Spleen (tissue), 11 donors: ENCODE results near the gene NMNAT2. TPM values are rescaled to one million over a fixed set of nuclear protein-coding genes. Genes with fewer than 3 reads are reported as not detected.

Experiments
- DNase-seq: peaks from one replicate; pipeline ENCODE4 v3.0.0-alpha.2; 2020
- H3K27ac ChIP-seq, 8 donors: fragments of 200-600 bp; sonication (generic) in 7 of 8; 1 replicate in 4 of 8; 2 replicates in 4 of 8; pipeline versions ENCODE4 v1.5.0 to v1.8.0; 2016 to 2021; ENCODE audit warnings: inconsistent platforms in 4 of 8, mild to moderate bottlenecking in 4 of 8, moderate library complexity in 1 of 8
- H3K27me3 ChIP-seq, 7 donors: fragments of 200-600 bp; sonication (generic) in 6 of 7; replicated peaks in 1 of 7; 1 replicate in 4 of 7; 2 replicates in 3 of 7; pipeline versions ENCODE4 v1.5.0 to v1.8.0; 2016 to 2021; ENCODE audit warnings: inconsistent platforms in 3 of 7, mild to moderate bottlenecking in 1 of 7
- H3K36me3 ChIP-seq, 6 donors: fragments of 200-600 bp; sonication (generic) in 5 of 6; 1 replicate in 4 of 6; 2 replicates in 2 of 6; pipeline versions ENCODE4 v1.5.0 to v1.8.0; 2016 to 2021; ENCODE audit warnings: inconsistent platforms in 2 of 6
- H3K4me1 ChIP-seq, 6 donors: fragments of 200-600 bp; sonication (generic) in 5 of 6; 1 replicate in 3 of 6; 2 replicates in 3 of 6; pipeline versions ENCODE4 v1.5.0 to v1.8.0; 2016 to 2021; ENCODE audit warnings: inconsistent platforms in 3 of 6
- H3K4me3 ChIP-seq, 8 donors: fragments of 200-600 bp; sonication (generic) in 7 of 8; 1 replicate in 4 of 8; 2 replicates in 4 of 8; pipeline versions ENCODE4 v1.5.0 to v1.8.0; 2016 to 2021; ENCODE audit warnings: inconsistent platforms in 4 of 8, mild to moderate bottlenecking in 4 of 8, moderate library complexity in 2 of 8
- H3K9me3 ChIP-seq, 8 donors: fragments of 200-600 bp; sonication (generic) in 7 of 8; 1 replicate in 4 of 8; 2 replicates in 4 of 8; pipeline versions ENCODE4 v1.5.0 to v1.8.0; 2016 to 2021; ENCODE audit warnings: inconsistent platforms in 4 of 8
- CTCF ChIP-seq, 11 experiments: fragments of 200-600 bp in 7 of 11; fragments of 450-650 bp in 4 of 11; sonication (generic) in 4 of 11; IDR thresholded peaks in 8 of 11; conservative IDR thresholded peaks in 3 of 11; 1 replicate in 7 of 11; 2 replicates in 4 of 11; pipeline versions ENCODE4 v1.4.0 to v1.8.0; 2016 to 2021; ENCODE audit warnings: antibody characterized with exemption in 11 of 11, inconsistent platforms in 4 of 11, mild to moderate bottlenecking in 1 of 11
- POLR2A ChIP-seq, 3 donors: fragments of 450-650 bp; IDR thresholded peaks; one replicate each; pipeline ENCODE4 v1.5.1; 2017; ENCODE audit warnings: antibody characterized with exemption in 3 of 3, mild to moderate bottlenecking in 1 of 3
- POLR2AphosphoS5 ChIP-seq, 3 donors: sonication (generic); formaldehyde crosslinking; IDR thresholded peaks; one replicate each; pipeline ENCODE4 v1.5.1; 2017; ENCODE audit warnings: antibody characterized with exemption in 3 of 3
- WGBS, 5 donors: extraction: QIAGEN DNeasy Blood & Tissue Kit in 3 of 5; methylation state at CpG; one replicate each; pipeline versions ENCODE4 v1.1.5 to v1.1.7; 2013 to 2018; 5-methylcytosine and 5-hydroxymethylcytosine counted together
- intact Hi-C: fragments of 100-400 bp; cut with DNase I; formaldehyde crosslinking; loops from one replicate; pipeline ENCODE4 v1.15.0; 2023; ENCODE audit warnings: low total_unique reads
- polyA plus RNA-seq, 3 donors: library from polyadenylated mRNA; stranded (reverse); fragments of 200-250 nt; gene quantifications; one replicate each; pipeline ENCODE4 v1.2.1, GENCODE V29; 2013
- total RNA-seq, 7 donors: library from RNA; depleted of rRNA in 3 of 7; stranded (reverse); fragments of >200 nt in 3 of 7; fragmentation: NEBNext Ultra II Directional in 4 of 7; extraction: Animal tissue kit (Norgen Biotek cat#: 25700) in 4 of 7; gene quantifications; one replicate each; pipeline versions ENCODE4 v1.1.0 to v1.2.1, GENCODE V29; 2016 to 2021
- donor health status: healthy with polysubstance abuse.
- donor health status: DM: no; HTN: no; CAD: no; lungs with moderate emphysema.
- donor health status: DM: no; HTN: no; CAD: no.
- donor health status: Bipolar disorder and iron deficiency.
- donor health status: healthy.
- donor health status: DM: no; HTN: no; CAD: no.
- donor health status: DM: yes; HTN: yes; CAD: no.

Gene NMNAT2
- total and polyA plus RNA-seq, 10 donors: 0.05 to 1.7 (median 0.17) TPM

GRCh38 chr1:183295521-183295920 is 122.7 kb downstream of the NMNAT2 start:
- Histone ChIP-seq H3K36me3 (no peaks in the 10 kb centered on the region), H3K27me3 (peaks cover 0 to 4% (median 0%) of the 10 kb centered on the region in 7 donors), H3K27ac (no peak overlapping the region), H3K4me1 (no peaks in the 10 kb centered on the region), H3K4me3 (no peak overlapping the region), H3K9me3 (no peaks in the 10 kb centered on the region)
- intact Hi-C loops: no loop called here
- 65 to 79% (median 71%) methylated on average over 5 of the region's 5 CpGs for WGBS, 5 donors
- no peak for DNase-seq
- TF ChIP-seq POLR2A (IDR thresholded peaks at IDR 0.05) (no peak), CTCF (IDR thresholded peaks at IDR 0.05 in 8 of 11, conservative IDR thresholded peaks at IDR 0.05 in 3 of 11) (no peak), POLR2AphosphoS5 (IDR thresholded peaks at IDR 0.05) (no peak)

GRCh38 chr1:183293876-183294275 is 124.3 kb downstream of the NMNAT2 start:
- Histone ChIP-seq H3K27ac (no peak overlapping the region), H3K4me1 (no peaks in the 10 kb centered on the region), H3K36me3 (no peaks in the 10 kb centered on the region), H3K27me3 (peaks cover 0 to 4% (median 0%) of the 10 kb centered on the region in 7 donors), H3K4me3 (no peak overlapping the region), H3K9me3 (no peaks in the 10 kb centered on the region)
- intact Hi-C loops: no loop called here
- 71 to 92% (median 79%) methylated on average over 1 of the region's 1 CpG for WGBS, 5 donors
- TF ChIP-seq CTCF (IDR thresholded peaks at IDR 0.05 in 8 of 11, conservative IDR thresholded peaks at IDR 0.05 in 3 of 11): no peak
- TF ChIP-seq POLR2AphosphoS5 (IDR thresholded peaks at IDR 0.05): no peak
- TF ChIP-seq POLR2A (IDR thresholded peaks at IDR 0.05): no peak
- DNase-seq: no peak

DNA sequence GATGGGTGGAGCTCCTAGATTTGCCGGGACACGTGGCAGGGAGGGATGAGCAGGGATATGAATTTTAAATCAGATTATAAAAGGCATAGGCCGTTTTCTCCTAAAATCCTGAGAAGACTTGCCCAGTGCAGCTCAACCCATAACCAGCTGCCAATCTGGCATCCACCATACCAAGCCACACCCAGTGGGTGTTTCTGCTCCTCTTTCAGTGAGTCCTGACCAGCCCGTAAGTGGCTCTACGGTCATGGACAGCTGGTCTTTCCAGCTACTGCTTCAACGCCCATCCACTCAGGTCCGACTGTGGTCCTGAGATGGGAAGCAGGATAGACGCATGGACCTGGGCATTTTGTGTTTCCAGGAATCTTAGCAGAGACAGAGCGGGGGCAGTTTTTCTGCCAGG is 124.9 kb downstream of the NMNAT2 start:
- intact Hi-C loops: no loop called here
- peaks cover 0 to 4% (median 0%) of the 10 kb centered on the region in 7 donors for H3K27me3 ChIP-seq
- TF ChIP-seq POLR2AphosphoS5 (IDR thresholded peaks at IDR 0.05) (no peak), CTCF (IDR thresholded peaks at IDR 0.05 in 8 of 11, conservative IDR thresholded peaks at IDR 0.05 in 3 of 11) (no peak), POLR2A (IDR thresholded peaks at IDR 0.05) (no peak)
- WGBS, 5 donors: 82 to 93% (median 87%) methylated on average over 9 of the region's 9 CpGs
- DNase-seq: no peak
- H3K27ac ChIP-seq: no peak overlapping the region
- H3K4me3 ChIP-seq: no peak overlapping the region
- no peaks in the 10 kb centered on the region for H3K9me3 ChIP-seq
- H3K36me3 ChIP-seq: no peaks in the 10 kb centered on the region
- no peaks in the 10 kb centered on the region for H3K4me1 ChIP-seq

GRCh38 chr1:183291802-183292514 is 126.2 kb downstream of the NMNAT2 start:
- no peaks in the 10 kb centered on the region for H3K4me1 ChIP-seq
- TF ChIP-seq POLR2A (IDR thresholded peaks at IDR 0.05) (no peak), CTCF (IDR thresholded peaks at IDR 0.05 in 8 of 11, conservative IDR thresholded peaks at IDR 0.05 in 3 of 11) (no peak), POLR2AphosphoS5 (IDR thresholded peaks at IDR 0.05) (no peak)
- DNase-seq: no peak
- H3K4me3 ChIP-seq: no peak overlapping the region
- peaks cover 0 to 4% (median 0%) of the 10 kb centered on the region in 7 donors for H3K27me3 ChIP-seq
- 84 to 91% (median 90%) methylated on average over 10 to 11 of the region's 11 CpGs for WGBS, 5 donors
- no peak overlapping the region for H3K27ac ChIP-seq
- H3K36me3 ChIP-seq: no peaks in the 10 kb centered on the region
- H3K9me3 ChIP-seq: no peaks in the 10 kb centered on the region
- intact Hi-C loops: no loop called here
